Right atrium auricular region (tissue), 2 donors: ENCODE results near the gene TTC23. TPM values are rescaled to one million over a fixed set of nuclear protein-coding genes. Genes with fewer than 3 reads are reported as not detected.
A peak's percentile ranks its signal among the peaks of the same experiment; 100 is the strongest.

Source experiments
- DNase-seq: peaks from one replicate; pipeline ENCODE4 v3.0.0-alpha.2; 2019; ENCODE audit warnings: low spot score
- H3K27ac ChIP-seq, 2 donors: fragments of 200-600 bp; sonication (generic); 1 replicate in 1 of 2; 2 replicates in 1 of 2; pipeline ENCODE4 v1.5.1; 2016 to 2019
- H3K27me3 ChIP-seq, 2 donors: fragments of 200-600 bp; sonication (generic); one replicate each; pipeline versions ENCODE4 v1.5.1 to v1.6.0; 2017 to 2019
- H3K36me3 ChIP-seq: fragments of 200-600 bp; sonication (generic); one replicate; pipeline ENCODE4 v1.5.1; 2016
- H3K4me1 ChIP-seq, 2 donors: fragments of 200-600 bp; sonication (generic); one replicate each; pipeline versions ENCODE4 v1.5.1 to v1.6.0; 2017 to 2019
- H3K4me3 ChIP-seq, 2 donors: fragments of 200-600 bp; sonication (generic); 1 replicate in 1 of 2; 2 replicates in 1 of 2; pipeline ENCODE4 v1.5.1; 2017 to 2019; ENCODE audit warnings: mild to moderate bottlenecking in 1 of 2, moderate library complexity in 1 of 2
- H3K9me3 ChIP-seq, 2 donors: fragments of 200-600 bp; sonication (generic); one replicate each; pipeline ENCODE4 v1.5.1; 2019
- CTCF ChIP-seq, 2 donors: fragments of 200-600 bp; sonication (generic); IDR thresholded peaks; one replicate each; pipeline ENCODE4 v1.5.1; 2019; ENCODE audit warnings: antibody characterized with exemption in 2 of 2
- total RNA-seq, 2 donors: library from RNA; depleted of rRNA; stranded (reverse); fragments of >200 nt; gene quantifications; one replicate each; pipeline ENCODE4 v1.1.0, GENCODE V29; 2016

The TTC23 gene
- total RNA-seq, 2 donors from 2014 or later = 13.6 to 14.6 TPM

DNA sequence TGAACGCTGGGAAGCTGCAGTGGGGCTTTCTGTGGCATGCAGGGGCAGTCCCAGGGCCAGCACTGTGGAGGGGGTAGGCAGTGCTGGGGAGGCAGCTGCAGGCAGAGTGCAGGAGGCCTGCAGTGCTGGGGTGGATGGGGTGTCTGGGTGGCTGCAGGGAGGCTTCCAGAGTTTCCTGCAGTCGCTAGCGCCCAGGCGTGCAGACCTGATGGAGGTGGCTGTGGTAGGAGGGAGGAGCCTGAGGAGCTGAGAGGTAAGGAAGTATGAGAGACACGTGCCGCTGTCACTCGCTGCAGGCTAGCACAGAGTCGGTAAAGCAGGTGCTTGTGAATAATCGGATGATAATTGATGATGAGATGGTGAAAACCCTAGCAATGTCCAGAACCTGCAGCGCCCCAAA lies 128.2 kb downstream of the TTC23 start:
- Histone ChIP-seq H3K27ac (peak overlapping the region; percentile 87 to 93), H3K36me3 (peaks cover 53% of the 10 kb centered on the region), H3K27me3 (no peaks in the 10 kb centered on the region), H3K4me3 (no peak overlapping the region), H3K4me1 (peaks cover 0 to 75% of the 10 kb centered on the region in 2 donors), H3K9me3 (no peaks in the 10 kb centered on the region)
- no peak for TF ChIP-seq CTCF (IDR thresholded peaks at IDR 0.05)
- DNase-seq = no peak

DNA sequence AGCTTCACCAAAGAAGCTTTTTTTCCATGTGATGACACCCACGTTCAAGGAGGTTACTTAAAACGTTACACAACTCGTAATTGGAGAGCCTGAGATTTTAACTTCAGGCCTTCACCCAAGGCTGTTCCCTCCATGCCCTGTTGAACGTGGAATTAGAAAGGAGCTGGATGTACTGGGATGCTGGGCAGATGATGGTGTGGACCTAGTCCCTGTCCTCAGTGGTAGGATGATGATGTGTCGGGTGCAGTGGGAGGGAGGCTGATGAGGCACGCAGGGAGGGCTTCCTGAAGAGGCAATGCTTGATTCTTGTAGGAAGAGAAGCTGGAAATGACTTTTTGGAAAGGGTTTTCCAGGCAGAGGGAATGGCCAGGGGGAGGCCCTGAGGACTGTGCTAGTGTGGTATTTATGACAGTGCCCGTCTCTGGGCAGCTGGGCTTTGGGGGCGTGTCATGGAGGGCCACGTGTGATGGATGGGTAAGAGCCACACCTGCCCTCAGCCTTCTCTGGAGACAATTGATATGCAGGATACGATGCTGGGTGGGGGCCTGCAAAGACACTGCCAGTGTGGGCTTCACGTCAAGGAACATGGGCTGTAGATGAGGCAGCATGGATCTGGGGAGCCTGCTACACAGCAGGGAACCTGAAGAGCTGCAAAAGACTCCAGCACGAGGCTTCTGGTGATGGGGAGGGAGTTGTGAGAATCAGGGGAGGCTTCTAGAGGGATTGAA lies 129.2 kb downstream of the TTC23 start:
- Histone ChIP-seq H3K27ac (peak overlapping the region; percentile 2 to 36), H3K9me3 (no peaks in the 10 kb centered on the region), H3K4me1 (peaks cover 0 to 65% of the 10 kb centered on the region in 2 donors), H3K4me3 (no peak overlapping the region), H3K36me3 (peaks cover 54% of the 10 kb centered on the region), H3K27me3 (no peaks in the 10 kb centered on the region)
- no peak for DNase-seq
- no peak for TF ChIP-seq CTCF (IDR thresholded peaks at IDR 0.05)

DNA sequence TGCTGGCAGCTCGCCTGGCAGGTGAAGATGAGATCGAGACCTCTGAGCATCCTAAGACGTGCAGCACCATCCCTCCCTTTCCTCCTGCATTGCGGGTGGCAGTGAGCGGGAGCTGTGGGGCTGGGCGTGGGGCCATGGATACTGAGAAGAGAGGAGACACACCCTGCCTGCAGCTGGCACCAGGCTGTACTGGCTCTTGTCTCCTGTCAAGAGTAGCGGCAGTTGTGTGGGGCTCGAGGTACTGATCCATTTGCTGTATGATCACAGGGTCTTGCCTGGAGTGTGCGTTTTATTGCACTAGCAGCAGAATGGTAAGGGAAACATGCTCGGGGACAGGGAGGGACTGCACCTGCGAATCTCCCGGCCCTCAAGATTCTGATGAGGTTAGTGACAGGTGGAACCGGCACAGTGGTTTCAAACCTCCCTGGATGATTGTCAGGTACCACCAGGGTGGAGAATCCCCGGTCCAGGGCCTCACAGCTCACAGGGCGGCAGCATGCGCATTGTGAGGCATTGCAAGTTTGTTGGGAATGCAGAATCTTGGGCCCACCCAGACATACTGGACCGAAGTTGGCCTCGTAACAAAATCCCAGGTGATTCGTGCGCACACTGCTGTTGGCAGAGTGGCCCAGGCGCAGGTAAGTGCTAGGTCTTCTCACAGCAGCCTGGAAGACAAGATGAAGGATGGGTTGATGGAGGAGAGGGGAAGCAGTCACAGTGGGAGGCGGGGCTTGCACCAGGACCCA lies 130.4 kb downstream of the TTC23 start:
- H3K27ac ChIP-seq = peak overlapping the region in 1 of 2 donors; percentile 23
- peaks cover 0 to 62% of the 10 kb centered on the region in 2 donors for H3K4me1 ChIP-seq
- peaks cover 62% of the 10 kb centered on the region for H3K36me3 ChIP-seq
- no peaks in the 10 kb centered on the region for H3K9me3 ChIP-seq
- H3K27me3 ChIP-seq = no peaks in the 10 kb centered on the region
- DNase-seq = no peak
- no peak for TF ChIP-seq CTCF (IDR thresholded peaks at IDR 0.05)
- H3K4me3 ChIP-seq = no peak overlapping the region

DNA sequence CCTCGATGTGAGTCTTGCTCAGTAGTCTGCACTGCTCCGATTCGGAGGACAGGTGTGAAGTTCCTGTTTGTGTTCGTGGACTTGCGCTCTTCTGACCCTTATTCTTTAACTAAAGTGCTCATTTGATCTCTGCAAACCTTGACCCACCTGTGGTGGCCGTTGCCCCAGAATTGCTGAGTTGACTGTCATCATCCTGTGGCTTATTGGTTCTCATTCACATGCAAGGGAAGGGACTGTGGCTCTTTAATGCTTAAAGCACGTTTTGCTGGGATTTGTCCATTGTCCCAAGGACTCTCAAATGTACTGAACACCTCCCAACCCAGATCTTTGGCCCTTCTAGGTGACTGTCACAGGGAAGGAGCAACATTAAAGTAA lies 131.1 kb downstream of the TTC23 start:
- no peak for DNase-seq
- no peak for TF ChIP-seq CTCF (IDR thresholded peaks at IDR 0.05)
- Histone ChIP-seq H3K36me3 (peaks cover 69% of the 10 kb centered on the region), H3K27me3 (no peaks in the 10 kb centered on the region), H3K27ac (no peak overlapping the region), H3K4me3 (no peak overlapping the region), H3K9me3 (no peaks in the 10 kb centered on the region), H3K4me1 (peaks cover 0 to 58% of the 10 kb centered on the region in 2 donors)

DNA sequence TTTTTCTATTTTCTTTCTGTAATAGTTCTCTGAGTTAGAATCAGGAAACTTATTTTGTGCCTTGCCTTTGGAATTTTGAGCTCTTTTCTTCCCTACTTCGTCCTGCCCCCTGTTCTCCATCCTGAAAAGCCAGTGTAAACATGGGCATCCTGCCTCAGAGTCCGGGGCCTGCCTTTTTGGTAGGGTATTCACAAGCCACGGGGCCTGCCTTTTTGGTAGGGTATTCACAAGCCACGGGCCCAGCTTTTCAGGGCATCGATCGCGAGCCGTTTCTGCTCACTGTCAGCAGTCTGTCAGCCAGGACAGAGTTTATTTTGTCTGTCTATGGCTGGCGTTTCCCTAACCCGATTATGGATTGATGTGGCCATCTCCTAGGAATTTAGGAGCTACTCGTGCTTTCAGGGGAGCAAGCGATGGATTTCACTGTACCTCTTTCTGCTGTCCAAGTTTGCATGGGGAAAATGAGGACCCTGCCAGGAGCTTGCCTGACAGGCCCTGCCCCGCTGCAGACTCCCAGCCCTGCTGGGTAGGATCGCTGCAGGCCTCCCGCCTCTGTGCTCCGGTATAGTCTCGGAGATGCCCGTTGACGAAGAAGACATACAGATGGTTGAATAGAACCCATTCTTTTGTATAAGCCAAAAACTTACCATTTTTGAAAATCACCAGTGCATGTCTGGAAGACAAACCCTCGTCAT lies 131.7 kb downstream of the TTC23 start:
- H3K4me1 ChIP-seq = peaks cover 0 to 52% of the 10 kb centered on the region in 2 donors
- H3K27ac ChIP-seq = no peak overlapping the region
- no peak overlapping the region for H3K4me3 ChIP-seq
- H3K27me3 ChIP-seq = no peaks in the 10 kb centered on the region
- no peaks in the 10 kb centered on the region for H3K9me3 ChIP-seq
- TF ChIP-seq CTCF (IDR thresholded peaks at IDR 0.05) = no peak
- peaks cover 74% of the 10 kb centered on the region for H3K36me3 ChIP-seq
- no peak for DNase-seq
